Measurements from ENCODE around the gene NANOS3. TPM values are rescaled to one million over a fixed set of nuclear protein-coding genes. Genes with fewer than 3 reads are reported as not detected.

The NANOS3 gene
- total and polyA plus RNA-seq, 4 donors = 0.81 to 1.5 (median 0.82) TPM; not detected in 1

DNA sequence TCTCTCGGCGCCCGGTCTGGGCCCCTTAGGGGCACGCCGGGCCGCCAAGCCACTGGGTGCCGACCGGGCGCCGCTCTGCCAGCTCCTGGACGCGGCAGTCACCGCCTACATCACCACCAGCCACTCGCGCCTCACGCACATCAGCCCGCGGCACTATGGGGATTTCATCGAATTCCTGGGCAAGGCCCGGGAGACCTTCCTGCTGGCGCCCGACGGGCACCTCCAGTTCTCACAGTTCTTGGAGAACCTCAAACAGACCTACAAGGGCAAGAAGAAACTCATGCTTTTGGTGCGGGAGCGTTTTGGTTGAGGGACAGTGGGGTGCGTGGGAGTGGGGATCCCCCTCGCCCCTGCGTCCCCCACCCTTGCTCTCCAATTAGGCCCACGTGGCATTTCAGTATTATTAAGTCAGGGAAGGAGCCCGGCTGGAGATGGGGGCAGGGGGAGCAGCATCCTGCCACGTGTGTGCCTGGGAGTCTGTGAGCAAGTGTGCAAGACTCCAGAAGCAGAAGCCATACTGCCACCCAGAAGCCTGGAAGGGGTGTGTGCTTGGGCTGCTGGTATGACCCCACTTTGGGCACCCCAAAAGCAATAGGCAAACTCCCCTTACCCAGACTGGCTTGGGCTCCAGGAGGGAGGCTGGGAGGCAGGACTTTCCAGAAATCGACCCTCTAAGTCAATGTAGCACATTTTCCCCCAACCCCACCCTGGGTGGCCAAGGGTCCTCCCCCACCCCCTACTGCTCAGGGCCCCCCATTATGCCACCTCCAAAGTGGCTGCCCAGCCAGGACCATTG lies 46.0 kb upstream of the NANOS3 start:
- no peak overlapping the region for H3K4me3 ChIP-seq
- ATAC-seq (ENCODE audit: insufficient read depth, low FRiP score) = no peak
- H3K9me3 ChIP-seq (ENCODE audit: control insufficient read depth in 4 of 4, insufficient read depth in 3 of 4, low read length in 3 of 4) = peaks cover 0 to 3% (median 0%) of the 10 kb centered on the region in 4 donors
- no peaks in the 10 kb centered on the region for H3K27me3 ChIP-seq (ENCODE audit: control insufficient read depth in 3 of 3, insufficient read depth in 3 of 3, low read length in 2 of 3)
- TF ChIP-seq CTCF (IDR thresholded peaks at IDR 0.05; ENCODE audit: control extremely low read depth, extremely low read depth) = no peak
- peaks cover 0 to 14% (median 5%) of the 10 kb centered on the region in 5 donors for H3K4me1 ChIP-seq (ENCODE audit: control insufficient read depth in 5 of 5, insufficient read depth in 5 of 5, low read length in 5 of 5)
- 91 to 93% methylated on average over 32 of the region's 32 CpGs for WGBS, 2 donors
- peaks cover 0 to 34% (median 18%) of the 10 kb centered on the region in 4 donors for H3K36me3 ChIP-seq (ENCODE audit: control insufficient read depth in 4 of 4, insufficient read depth in 4 of 4, low read length in 4 of 4)
- no peak for DNase-seq
- no peak overlapping the region for H3K27ac ChIP-seq (ENCODE audit: low read depth in 1 of 2, low read length in 1 of 2)
- no peak overlapping the region for H3K9ac ChIP-seq (ENCODE audit: insufficient read depth in 1 of 2, low read length in 2 of 2)

DNA sequence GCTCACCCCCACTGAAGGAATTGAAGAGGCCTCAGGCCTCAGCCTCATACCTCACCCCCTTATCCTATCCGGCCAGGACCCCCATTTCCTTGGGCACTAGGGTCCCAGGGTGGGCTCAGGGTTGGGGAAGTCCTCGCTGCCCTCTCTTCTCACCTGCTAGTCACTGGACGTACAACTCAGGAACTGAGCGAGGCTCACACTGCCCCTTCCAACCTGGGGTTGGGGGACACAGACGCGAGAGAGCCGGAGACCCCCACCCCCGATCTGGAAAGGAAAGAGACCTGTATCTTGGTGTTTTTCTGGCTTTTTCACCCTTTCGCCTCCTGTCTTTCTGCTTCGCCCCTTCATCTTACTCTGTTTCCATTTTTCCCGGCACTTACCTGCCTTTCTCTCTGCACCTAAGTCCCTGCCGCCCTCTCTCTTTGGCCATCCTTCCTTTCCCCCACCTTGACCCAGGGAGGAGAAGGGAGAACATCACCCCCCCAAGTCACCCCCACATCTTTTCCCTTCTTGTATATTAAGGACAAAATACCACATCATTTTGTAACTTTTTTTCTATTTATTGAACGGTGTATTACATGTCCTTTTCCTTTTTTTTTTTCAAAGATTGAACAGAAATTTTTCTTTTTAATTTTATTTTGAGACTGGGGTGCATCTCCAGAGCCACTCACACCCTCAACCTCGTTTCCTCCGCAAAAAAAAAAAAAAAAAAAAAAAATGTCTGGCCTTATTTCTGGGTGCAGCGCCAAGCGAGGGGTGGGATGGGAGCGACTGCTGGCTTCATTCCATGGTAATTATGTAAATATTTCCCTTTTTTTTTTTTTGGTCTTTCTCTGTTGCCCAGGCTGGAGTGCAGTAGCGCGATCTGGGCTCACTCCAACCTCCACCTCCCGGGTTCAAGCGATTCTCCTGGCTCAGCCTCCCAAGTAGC lies 45.1 kb upstream of the NANOS3 start:
- Histone ChIP-seq H3K9me3 (ENCODE audit: control insufficient read depth in 4 of 4, insufficient read depth in 3 of 4, low read length in 3 of 4) (peaks cover 0 to 3% (median 0%) of the 10 kb centered on the region in 4 donors), H3K36me3 (ENCODE audit: control insufficient read depth in 4 of 4, insufficient read depth in 4 of 4, low read length in 4 of 4) (peaks cover 0 to 42% (median 19%) of the 10 kb centered on the region in 4 donors), H3K4me1 (ENCODE audit: control insufficient read depth in 5 of 5, insufficient read depth in 5 of 5, low read length in 5 of 5) (peaks cover 0 to 22% (median 7%) of the 10 kb centered on the region in 5 donors), H3K27me3 (ENCODE audit: control insufficient read depth in 3 of 3, insufficient read depth in 3 of 3, low read length in 2 of 3) (no peaks in the 10 kb centered on the region), H3K9ac (ENCODE audit: insufficient read depth in 1 of 2, low read length in 2 of 2) (no peak overlapping the region), H3K4me3 (no peak overlapping the region), H3K27ac (ENCODE audit: low read depth in 1 of 2, low read length in 1 of 2) (no peak overlapping the region)
- 72 to 73% methylated on average over 22 of the region's 22 CpGs for WGBS, 2 donors
- TF ChIP-seq CTCF (IDR thresholded peaks at IDR 0.05; ENCODE audit: control extremely low read depth, extremely low read depth) = no peak
- ATAC-seq (ENCODE audit: insufficient read depth, low FRiP score) (no peak), DNase-seq (peak in 2 of 3 donors; percentile 57 to 68)

DNA sequence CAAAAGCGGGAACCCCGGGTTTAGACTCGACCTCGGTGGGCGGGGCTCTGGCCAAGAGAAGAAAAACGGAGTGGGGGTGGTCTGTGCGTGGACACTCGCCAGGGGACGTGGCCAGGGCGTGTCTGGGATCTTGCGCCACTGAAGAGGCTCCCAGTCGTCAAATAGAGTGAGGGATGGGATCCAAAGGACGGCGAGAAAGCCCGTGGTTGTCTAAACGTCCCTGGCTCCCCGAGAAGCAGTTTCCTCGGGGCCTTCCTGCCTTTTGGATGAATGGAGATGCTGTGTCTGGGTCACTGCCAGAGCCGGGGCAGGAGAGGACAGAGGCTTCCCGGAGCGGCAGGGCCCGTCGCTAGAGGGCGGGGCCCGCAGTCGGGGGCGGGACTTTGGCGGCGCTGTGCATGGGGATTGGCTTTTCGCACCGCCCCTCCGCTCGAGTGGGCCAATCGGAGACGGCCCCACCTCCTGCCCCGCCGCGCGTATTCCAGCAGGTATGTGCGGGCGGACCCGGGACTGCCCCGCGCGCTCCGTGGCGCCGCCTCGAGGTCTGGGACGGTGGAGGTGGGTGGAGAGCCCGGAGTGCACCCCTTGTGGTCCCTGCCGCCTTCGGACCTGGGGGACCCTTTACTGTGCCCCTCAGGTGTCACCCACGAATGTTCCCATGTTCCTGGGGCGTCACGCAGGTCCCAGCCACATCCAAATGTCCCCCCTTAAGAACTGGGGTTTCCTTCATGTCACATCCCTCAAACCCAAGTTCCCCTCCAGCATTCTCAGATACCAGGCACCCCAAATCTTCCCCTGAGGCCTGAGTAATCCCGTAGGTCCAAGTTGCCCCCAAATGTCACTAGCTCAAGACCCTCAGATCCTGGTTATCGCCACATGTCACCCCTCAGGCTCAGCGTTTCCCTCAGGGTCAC lies 43.3 kb upstream of the NANOS3 start:
- Histone ChIP-seq H3K9ac (ENCODE audit: insufficient read depth in 1 of 2, low read length in 2 of 2) (peak overlapping the region in 1 of 2 donors; percentile 49), H3K27ac (ENCODE audit: low read depth in 1 of 2, low read length in 1 of 2) (peak overlapping the region; percentile 45 to 71), H3K36me3 (ENCODE audit: control insufficient read depth in 4 of 4, insufficient read depth in 4 of 4, low read length in 4 of 4) (peaks cover 0 to 38% (median 15%) of the 10 kb centered on the region in 4 donors)

More for the DNA sequence above, 43.3 kb upstream of the NANOS3 start:
- WGBS, 2 donors = 4 to 7% methylated on average over 59 of the region's 59 CpGs
- H3K9me3 ChIP-seq (ENCODE audit: control insufficient read depth in 4 of 4, insufficient read depth in 3 of 4, low read length in 3 of 4) = peaks cover 0 to 3% (median 0%) of the 10 kb centered on the region in 4 donors
- no peak overlapping the region for H3K4me3 ChIP-seq
- no peaks in the 10 kb centered on the region for H3K27me3 ChIP-seq (ENCODE audit: control insufficient read depth in 3 of 3, insufficient read depth in 3 of 3, low read length in 2 of 3)
- ATAC-seq (ENCODE audit: insufficient read depth, low FRiP score) (peak; percentile 91), DNase-seq (peak; percentile 93 to 95 (median 94))
- peak; percentile 2 for TF ChIP-seq CTCF (IDR thresholded peaks at IDR 0.05; ENCODE audit: control extremely low read depth, extremely low read depth)
- H3K4me1 ChIP-seq (ENCODE audit: control insufficient read depth in 5 of 5, insufficient read depth in 5 of 5, low read length in 5 of 5) = peaks cover 0 to 25% (median 7%) of the 10 kb centered on the region in 5 donors
